ENCODE data around the gene DCAF5.

DNA sequence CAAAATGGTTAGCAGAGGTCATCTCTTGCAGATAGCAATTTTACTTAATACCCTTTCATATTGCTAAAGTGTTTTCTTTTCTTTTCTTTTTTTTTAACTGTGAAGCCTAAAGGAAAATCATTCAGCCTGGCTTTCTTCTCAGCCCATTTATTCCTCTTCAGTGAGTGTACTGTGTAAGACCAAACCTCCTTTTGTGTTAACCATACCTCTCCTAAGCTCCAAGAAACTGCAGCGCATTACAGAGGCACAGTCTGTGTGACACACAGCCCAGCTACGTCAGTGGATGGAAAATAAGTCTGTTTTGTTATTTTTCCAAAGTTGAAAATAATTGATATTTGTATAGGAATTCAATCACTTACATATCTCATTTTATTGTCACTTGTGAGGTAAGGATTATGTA is 21.7 kb downstream of the DCAF5 start:
- no peak for TF ChIP-seq EP300 (IDR thresholded peaks at IDR 0.05)
- TF ChIP-seq, protein P1, sequence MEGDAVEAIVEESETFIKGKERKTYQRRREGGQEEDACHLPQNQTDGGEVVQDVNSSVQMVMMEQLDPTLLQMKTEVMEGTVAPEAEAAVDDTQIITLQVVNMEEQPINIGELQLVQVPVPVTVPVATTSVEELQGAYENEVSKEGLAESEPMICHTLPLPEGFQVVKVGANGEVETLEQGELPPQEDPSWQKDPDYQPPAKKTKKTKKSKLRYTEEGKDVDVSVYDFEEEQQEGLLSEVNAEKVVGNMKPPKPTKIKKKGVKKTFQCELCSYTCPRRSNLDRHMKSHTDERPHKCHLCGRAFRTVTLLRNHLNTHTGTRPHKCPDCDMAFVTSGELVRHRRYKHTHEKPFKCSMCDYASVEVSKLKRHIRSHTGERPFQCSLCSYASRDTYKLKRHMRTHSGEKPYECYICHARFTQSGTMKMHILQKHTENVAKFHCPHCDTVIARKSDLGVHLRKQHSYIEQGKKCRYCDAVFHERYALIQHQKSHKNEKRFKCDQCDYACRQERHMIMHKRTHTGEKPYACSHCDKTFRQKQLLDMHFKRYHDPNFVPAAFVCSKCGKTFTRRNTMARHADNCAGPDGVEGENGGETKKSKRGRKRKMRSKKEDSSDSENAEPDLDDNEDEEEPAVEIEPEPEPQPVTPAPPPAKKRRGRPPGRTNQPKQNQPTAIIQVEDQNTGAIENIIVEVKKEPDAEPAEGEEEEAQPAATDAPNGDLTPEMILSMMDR (IDR thresholded peaks at IDR 0.05) = no peak

All from esophagus muscularis mucosa (tissue), 3 donors.